NCI-H446 (cell line): ENCODE results near the gene IGLL5.
A peak's percentile ranks its signal among the peaks of the same experiment; 100 is the strongest.

Source experiments
- DNase-seq, 2 experiments: peaks; one replicate each; lab custom pipeline; 2025; lab: John Stamatoyannopoulos, UW

The IGLL5 gene

DNA sequence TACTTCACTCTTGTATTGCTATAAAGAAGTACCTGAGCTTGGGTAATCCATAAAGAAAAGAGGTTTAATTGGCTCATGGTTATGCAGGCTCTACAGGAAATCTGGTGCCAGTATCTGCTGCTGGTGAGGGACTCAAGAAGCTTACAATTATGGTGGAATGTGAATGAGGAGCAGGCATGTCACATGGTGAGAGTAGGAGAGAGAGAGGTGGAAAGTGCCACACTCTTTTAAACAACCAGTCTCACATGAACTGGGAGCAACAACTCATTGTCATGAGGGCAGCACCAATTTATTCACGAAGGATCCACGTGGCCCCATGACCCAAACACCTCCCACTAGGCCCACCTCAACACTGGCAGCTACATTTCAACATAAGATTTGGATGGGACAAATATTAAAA lies 24.6 kb upstream of the IGLL5 start:
- DNase-seq = no peak

DNA sequence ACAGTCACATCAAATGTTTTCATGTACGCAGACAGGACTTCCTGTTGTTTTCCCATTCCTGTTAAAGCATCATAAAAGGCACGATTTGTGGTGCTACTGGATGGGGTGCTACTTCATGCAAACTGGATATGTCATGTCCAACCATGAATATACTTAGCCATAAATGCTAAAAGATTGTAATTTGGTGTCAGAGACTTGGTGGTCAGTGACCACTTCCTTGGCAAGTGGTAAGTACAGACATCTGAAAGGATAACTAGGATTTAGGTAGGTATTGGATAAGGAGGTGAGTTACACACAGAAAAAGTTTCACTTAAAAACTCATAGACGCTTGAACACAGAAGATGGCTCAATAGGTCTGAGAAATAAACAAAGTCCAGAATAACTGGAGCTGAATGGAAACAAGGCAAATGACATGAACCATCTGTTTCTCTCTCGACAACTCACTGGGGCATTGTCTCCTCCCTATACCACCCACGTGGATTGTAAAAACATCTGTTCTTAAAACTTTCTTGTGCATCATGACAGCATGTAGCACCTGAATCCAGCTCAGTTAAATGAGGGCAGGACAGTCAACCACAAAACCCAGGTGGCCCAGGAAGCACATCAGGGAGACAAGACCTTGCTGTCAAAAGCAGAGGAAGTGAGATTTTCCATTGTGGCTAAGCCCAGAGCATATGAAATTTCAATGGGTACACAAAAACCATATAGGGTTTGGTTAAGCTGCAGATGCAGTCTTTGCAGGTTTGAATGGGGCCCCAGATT lies 22.1 kb upstream of the IGLL5 start:
- no peak for DNase-seq

DNA sequence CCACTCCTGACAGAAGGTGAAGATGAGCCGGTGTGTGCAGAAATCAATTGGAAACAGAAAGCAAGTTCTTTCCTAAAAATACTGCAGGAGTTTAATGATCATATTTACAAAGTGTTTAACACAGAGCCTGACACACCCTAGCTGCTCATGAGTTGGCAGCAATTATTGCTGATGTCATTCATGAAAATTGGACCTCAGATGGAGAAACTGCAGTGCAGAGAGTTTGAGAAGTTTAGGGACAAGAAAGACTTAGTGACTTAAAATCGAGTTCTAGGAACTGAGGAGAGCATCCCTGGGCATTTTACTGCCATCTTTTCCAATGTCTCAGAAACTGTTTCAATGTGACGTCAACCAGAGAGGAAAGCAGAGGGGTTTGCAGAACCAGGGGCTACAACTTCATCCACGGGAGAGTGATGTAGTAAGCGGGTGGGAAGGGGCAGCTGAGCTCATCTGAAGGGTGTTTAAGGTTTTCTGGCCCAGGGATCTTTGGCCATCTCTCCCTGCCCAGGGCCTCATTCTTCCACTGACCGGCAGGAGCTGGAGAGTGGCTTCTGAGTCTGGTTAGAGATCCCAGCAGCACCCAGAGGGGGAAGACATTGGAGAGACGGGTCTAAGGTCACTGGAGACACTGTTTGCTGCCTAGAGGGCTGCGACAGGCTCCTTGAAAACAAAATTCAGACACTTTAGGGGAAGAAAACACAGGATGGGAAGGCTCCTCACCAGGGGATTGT lies 21.1 kb upstream of the IGLL5 start:
- no peak for DNase-seq

DNA sequence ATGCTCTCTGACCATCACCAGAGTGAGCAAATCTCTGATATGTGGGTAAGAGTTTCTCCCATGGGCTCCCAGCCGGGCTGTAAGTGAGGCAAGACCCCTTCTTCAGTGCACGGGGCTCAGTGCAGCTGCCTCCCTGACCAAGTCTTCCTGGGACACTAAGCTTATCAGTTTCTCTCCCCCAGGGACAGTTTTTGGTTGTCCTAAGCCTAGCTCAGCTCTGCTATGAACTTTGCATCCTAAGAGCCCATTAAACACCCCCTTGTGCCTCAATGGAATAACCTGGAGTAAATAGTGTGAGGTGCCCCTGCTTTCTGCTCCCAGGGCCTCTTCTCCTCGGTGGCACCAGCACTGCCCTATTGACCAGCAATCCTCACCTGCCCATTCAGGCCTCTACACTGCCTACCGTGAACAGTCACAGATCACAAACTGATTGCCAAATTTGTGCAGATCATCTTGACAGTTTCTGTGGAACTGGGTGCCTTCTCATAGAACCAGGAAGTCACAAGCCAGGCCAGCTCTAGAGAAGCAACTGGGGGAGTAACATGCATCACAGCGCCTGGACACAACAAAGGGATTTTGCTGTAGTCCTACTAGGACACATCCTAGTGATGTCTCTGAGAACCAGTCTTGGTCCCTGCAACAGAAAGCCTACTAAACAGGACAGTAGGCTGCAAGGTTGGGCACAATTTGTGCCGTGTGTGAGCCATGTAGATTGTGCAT lies 19.5 kb upstream of the IGLL5 start:
- DNase-seq = no peak

DNA sequence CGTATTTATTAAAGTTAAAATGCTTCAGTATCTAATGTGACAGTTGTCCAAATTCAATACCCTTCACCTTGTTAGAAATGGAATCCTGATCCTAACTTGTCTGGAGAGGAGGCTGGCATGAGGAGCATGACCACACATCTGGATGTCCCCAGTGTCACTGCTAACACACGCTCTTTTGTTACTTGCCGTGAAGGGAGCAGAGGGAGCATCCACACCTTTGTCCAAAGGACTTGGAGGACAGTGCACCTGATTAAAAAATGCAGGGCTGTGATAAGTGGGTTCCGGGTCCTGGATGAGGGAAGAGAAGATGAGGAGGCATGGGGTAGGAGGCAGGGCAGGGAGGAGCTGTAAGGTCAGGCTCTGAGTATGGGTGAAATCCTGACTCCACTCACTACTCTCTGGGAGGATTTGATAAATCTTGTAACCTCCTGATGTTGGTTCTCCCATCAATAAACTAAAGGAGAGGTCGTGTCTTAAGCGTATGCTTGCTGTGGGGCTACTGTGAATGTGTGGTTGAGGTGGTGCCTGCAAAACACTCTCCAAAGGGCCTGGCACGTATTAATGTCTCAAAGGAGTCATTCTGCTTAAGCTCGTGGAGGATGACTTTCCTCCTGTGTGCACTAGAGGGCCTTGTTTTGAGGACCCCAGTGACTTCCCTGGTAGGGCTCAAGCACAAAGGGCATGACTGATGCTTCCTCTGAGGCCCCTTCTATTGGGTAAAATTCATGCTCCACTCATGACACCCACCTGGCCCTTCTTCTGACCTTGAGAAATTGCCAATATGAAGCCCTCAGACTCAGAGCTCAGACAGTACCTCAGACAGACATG lies 16.8 kb upstream of the IGLL5 start:
- DNase-seq = no peak

DNA sequence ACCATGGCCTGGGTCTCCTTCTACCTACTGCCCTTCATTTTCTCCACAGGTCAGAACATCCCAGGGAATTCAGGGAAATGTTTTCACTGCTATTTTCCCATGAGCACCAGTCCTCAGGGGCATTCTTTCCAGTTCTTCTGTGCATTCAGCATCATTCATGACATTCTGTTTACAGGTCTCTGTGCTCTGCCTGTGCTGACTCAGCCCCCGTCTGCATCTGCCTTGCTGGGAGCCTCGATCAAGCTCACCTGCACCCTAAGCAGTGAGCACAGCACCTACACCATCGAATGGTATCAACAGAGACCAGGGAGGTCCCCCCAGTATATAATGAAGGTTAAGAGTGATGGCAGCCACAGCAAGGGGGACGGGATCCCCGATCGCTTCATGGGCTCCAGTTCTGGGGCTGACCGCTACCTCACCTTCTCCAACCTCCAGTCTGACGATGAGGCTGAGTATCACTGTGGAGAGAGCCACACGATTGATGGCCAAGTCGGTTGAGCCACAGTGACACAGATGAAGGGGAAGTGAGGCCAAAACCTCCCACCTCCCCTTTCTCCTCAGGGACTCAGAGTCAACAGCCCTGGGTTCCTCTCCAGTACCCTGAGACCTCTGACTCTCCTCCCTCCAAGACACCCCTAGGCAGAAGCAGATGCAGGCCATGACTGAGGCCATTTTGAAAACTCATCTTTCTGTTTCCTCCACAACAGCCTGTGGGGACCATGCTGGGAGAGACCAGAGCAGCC lies 15.9 kb upstream of the IGLL5 start:
- DNase-seq = no peak

DNA sequence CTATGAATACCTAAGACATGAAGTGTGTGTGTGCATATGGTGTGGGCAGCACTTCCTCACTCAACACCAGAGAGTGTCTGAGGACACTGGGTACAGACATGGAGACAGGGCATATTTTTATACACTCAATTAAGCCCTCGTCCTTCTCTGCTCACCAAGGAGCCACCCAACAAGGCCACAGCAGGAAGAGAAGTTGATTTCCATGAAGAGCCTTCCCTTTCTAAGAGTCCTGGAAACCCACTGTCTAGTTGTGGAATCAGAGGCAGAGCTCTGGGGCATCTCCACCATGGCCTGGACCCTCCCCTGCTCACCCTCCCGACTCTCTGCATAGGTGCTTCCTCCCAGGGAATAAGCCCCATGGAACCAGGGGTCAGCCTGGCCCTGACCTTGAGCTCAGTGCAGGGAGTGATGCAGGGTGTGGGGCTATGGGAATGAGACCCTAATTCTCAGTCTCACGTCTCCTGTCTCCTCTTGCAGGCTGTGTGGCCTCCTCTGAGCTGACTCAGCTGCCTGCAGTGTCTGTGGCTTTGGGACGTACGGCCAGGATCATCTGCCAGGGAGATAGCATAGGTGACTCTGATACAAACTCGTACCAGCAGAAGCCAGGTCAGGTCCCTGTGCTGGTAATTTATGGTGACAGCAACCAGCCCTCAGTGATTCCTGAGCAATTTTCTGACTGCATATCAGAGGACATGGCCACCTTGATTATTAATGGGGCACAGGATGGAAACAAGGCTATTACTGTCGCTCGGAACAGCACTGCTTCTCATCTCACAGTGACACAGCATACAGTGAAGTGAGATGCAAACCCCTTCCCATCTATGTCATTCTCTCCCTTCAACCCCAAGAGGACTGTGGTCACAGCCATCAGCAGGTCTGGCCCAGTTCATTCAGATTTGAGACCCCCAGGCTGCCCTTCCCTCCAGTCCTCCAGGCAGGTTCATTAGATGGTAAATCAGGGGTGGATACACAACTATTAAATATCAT lies 14.6 kb upstream of the IGLL5 start:
- no peak for DNase-seq

DNA sequence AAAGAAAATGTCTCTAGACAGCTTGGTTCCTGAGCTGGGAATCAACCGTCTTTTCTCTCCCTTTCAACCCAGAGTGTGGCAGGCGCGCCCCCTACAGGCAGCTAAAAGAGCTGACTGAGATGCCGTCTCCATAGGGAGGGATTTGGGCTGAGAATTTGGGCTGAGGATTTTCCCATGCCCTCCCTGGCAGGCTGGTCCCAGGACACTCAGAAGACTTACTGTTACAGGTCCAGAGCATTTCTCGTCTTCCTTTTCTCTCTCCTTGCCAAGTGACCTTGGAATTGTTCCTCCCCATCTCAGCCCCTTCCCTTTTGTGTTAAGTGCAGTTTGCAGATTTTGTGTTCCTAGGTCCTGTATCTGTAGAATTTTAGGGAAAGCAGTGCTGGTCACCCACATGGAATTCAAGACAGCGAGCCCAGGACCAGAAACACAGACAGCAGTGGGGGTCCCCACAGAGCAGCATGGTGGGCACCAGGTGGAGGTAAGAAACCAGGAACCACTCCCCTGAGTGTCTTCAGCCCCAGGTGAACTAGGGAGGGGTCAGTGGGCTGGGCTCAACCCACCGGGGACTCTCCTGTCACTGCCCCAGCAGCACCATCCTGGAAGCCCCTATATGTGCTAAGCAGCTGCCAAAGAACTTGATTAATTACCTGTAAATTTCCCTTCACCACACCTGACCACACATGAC lies 9.9 kb upstream of the IGLL5 start:
- peak in 1 of 2 experiments; percentile 68 for DNase-seq

DNA sequence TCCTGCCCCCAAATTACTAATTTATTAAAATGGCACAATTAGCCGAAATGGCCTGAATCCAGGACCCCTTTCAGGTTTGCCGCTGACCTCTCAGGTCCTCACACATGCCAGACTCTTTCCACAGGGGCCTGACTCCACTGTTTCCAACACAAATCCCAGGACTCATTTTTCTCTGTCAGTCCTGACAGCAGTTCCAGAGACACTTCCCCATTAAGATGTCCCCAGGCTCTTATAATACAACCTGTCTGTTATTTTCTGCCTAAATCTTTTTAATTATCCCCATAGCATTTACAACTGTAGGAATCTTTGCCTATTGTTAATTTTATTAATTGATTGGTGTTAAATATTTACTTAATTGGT lies 9.4 kb upstream of the IGLL5 start:
- DNase-seq = no peak

DNA sequence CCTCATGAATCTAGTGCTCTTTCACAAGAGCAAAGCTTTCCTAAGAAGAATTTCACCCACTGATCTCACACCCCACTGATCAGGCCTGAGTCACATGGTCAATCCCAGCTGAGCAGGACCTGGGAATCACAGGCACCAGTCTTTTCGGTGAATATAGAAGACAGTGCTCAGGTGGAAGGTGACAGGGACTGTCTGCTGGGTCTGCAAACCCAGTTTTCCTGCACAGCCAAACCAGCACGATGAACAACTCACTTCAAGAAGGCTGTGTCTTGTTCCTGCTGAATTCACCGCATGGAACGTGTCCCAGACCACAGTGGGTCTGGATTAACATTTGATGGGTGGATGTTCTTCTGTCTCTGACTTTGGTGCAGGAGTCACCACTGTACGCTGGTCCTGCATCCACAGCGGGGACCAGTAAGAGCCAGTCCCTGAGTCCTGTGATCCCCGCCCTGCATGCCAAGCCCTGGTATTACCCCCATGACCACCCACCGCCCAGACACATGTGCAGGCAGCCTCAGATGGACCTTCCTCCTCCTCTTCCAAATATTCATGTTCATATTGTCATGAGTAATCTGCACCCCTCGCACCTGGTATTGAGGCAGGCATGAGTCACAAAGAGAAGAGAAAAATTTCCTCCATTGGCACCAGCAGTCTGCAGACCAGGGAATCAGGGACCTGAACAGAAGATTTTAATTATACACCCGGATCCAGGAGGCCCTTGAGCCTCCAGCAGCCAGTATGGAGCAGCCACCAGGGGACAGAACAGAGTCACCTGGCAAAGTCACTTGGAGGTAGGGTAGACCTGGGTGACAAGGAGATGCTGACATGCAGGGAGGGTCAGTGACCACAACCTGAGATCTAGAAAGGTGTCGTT lies 8.6 kb upstream of the IGLL5 start:
- DNase-seq = no peak

DNA sequence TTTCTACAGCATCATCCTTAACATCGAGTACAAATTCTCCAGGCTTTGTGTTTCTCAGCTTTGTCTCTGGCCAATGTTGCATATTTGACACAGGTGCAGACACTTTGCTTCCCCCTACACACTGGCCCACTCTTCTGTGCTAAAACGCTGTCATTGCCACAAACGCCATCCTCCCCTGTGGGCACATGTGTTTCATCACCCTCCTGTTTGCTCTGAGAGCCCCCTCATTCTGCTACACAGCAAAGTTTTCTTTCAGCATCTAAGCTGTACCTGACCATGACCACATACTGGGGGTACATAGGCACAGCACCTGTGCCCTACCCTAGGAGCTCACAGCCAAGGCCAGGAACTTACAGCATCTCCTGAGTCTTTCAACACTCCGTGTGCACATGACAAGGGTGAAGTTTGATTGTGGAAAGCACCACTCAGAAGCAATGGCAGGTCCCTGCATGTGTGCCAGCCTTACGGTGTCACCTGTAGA lies 7.9 kb upstream of the IGLL5 start:
- DNase-seq = no peak

DNA sequence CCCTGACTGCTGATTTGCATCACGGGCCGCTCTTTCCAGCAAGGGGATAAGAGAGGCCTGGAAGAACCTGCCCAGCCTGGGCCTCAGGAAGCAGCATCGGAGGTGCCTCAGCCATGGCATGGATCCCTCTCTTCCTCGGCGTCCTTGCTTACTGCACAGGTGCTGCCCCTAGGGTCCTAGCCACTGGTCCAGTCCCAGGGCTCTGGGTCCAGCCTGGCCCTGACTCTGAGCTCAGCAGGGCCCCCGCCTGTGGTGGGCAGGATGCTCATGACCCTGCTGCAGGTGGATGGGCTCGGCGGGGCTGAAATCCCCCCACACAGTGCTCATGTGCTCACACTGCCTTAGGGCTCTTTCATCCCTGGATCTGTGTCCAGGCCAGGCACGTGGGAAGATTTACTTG lies 7.0 kb upstream of the IGLL5 start:
- DNase-seq = no peak

DNA sequence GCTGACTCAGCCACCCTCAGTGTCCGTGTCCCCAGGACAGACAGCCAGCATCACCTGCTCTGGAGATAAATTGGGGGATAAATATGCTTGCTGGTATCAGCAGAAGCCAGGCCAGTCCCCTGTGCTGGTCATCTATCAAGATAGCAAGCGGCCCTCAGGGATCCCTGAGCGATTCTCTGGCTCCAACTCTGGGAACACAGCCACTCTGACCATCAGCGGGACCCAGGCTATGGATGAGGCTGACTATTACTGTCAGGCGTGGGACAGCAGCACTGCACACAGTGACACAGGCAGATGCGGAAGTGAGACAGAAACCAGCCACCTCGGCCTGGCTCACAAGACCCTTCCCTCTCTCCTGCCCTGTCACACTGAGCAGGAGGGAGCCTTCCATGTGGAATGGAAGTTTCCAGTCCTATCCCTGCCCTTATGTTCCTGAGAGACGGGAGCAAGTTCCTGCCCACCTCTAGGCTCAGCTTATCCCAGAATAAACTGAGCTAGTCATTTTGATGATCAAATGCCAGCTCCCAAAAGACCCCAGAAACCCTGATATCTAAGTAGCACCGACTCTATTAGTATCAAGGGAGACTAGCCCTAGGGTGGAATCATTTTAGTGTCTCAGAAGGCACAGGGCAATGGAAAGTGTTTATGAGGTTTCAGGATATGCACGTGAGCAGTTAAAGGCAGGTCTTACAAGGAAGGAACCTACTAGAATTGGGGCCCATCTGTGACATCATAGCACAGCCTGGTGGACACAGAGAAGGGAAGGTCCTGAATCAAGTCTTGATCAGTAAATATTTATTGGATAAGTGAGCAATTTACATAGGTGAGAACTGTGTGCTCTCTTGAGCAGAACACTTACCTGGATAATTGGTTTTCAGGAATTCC lies 6.3 kb upstream of the IGLL5 start:
- no peak for DNase-seq

DNA sequence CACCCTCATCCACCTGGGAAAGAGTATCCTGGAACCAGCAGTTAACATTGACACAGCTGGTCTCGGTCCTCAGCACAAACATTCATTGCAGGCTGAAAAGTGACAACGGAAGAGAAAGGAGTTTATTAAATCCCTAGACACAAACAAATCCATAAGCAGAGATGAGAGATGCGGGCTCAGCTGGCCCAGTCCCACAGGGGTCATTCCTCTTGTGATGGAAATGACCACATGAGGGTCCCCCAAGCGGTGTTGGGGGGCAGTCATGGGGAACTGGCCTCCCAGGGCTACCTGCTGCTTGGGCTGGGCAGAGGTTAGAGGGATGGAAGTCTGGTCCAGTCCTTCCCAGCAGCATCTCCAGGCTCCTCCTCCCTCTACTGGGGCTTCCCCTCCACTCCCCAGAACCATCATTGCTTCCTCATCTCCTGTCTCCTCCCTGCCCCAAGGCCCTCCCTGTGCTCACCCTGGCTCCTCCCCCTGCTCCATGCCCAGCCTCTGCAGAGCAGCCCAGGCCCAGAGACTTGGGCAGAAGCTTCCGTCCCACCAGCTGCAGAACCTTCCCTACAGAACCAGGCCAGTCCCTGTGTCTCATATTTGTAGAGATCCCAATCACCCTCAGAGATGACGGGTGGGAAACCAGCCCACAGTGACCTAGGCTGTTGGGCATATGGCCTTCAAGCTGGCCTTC lies 5.4 kb upstream of the IGLL5 start:
- no peak for DNase-seq

DNA sequence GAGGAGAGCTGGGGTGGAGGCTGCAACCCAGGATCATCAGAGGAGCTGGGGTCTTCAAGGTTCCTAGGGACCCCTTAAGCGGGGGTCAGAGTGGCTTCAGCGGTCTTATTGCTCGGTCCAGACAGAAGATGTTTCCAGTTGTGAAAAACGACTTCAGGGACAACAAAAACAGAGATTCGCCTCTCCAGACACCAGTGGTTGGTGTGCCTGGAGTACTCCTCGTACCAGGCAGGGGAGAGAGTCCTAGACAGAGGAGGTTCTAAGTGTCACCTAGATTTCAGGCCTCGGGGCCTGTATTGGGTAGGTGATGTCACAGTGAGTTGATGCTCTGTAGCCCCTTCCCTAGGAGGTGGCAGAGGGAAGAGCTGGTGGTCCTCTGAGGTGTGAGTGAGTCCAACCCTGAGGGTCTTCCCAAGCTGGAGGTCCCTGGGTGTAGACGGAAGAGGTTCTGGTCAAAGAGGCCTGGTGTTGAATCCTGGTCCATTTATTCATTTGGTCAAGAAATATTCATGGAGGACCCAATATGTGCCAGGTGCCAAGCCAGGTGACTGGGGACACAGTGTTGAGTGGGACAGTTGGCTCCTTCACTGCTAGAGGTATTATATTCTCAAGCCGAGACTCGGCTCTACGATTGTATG lies 4.4 kb upstream of the IGLL5 start:
- DNase-seq = no peak
